Sigmoid colon (tissue), 7 donors: ENCODE measurements around the gene PXN. TPM values are rescaled to one million over a fixed set of nuclear protein-coding genes. Genes with fewer than 3 reads are reported as not detected.

Experiments used
- DNase-seq: peaks from one replicate; pipeline ENCODE4 v3.0.0-alpha.2; 2019
- H3K27ac ChIP-seq, 4 donors: fragments of 200-600 bp; sonication (generic); one replicate each; pipeline ENCODE4 v1.5.1; 2016 to 2019; ENCODE audit warnings: mild to moderate bottlenecking in 1 of 4
- H3K27me3 ChIP-seq, 3 donors: fragments of 200-600 bp; sonication (generic); one replicate each; pipeline ENCODE4 v1.5.1; 2019; ENCODE audit warnings: mild to moderate bottlenecking in 1 of 3
- H3K36me3 ChIP-seq, 4 donors: fragments of 200-600 bp; sonication (generic); one replicate each; pipeline ENCODE4 v1.5.1; 2016 to 2019
- H3K4me1 ChIP-seq, 4 donors: fragments of 200-600 bp; sonication (generic); one replicate each; pipeline ENCODE4 v1.5.1; 2017 to 2019
- H3K4me3 ChIP-seq, 4 donors: fragments of 200-600 bp; sonication (generic); one replicate each; pipeline ENCODE4 v1.5.1; 2017 to 2019; ENCODE audit warnings: mild to moderate bottlenecking in 2 of 4, moderate library complexity in 1 of 4
- H3K9me3 ChIP-seq, 4 donors: fragments of 200-600 bp in 3 of 4; sonication (generic) in 3 of 4; one replicate each; pipeline versions ENCODE4 v1.5.1 to v1.6.1; 2013 to 2019
- EP300 ChIP-seq, 4 donors: sonication (generic); formaldehyde crosslinking; IDR thresholded peaks; one replicate each; pipeline ENCODE4 v1.6.1; 2017; ENCODE audit warnings: antibody characterized with exemption in 4 of 4
- POLR2A ChIP-seq, 2 donors: fragments of 450-650 bp; IDR thresholded peaks; one replicate each; pipeline ENCODE4 v1.6.1; 2016; ENCODE audit warnings: antibody characterized with exemption in 2 of 2, mild to moderate bottlenecking in 2 of 2, moderate library complexity in 2 of 2
- POLR2AphosphoS5 ChIP-seq, 4 donors: sonication (generic); formaldehyde crosslinking; IDR thresholded peaks; one replicate each; pipeline ENCODE4 v1.6.1; 2017; ENCODE audit warnings: antibody characterized with exemption in 4 of 4
- WGBS, 2 donors: extraction: QIAGEN DNeasy Blood & Tissue Kit; methylation state at CpG; one replicate each; pipeline ENCODE4 v1.1.7; 2013; 5-methylcytosine and 5-hydroxymethylcytosine counted together
- intact Hi-C: fragments of 100-400 bp; cut with DNase I; formaldehyde crosslinking; loops from one replicate; pipeline ENCODE4 v1.15.1; 2023
- polyA plus RNA-seq, 3 donors: library from polyadenylated mRNA; stranded (reverse); fragments of 200-250 nt; gene quantifications; one replicate each; pipeline ENCODE4 v1.2.3, GENCODE V29; 2013
- total RNA-seq, 4 donors: library from RNA; depleted of rRNA; stranded (reverse); fragments of >200 nt; gene quantifications; one replicate each; pipeline ENCODE4 v1.1.0, GENCODE V29; 2016
- TF ChIP-seq, protein P1 (sequence below), 4 experiments: fragments of 450-650 bp in 3 of 4; fragments of 200-600 bp in 1 of 4; IDR thresholded peaks; one replicate each; pipeline ENCODE4 v1.5.1; 2016 to 2019; ENCODE audit warnings: antibody characterized with exemption in 4 of 4, mild to moderate bottlenecking in 3 of 4, moderate library complexity in 2 of 4
- donor health status: healthy with polysubstance abuse.
- donor health status: Bipolar disorder and iron deficiency.
- donor health status: healthy.

PXN gene
- total and polyA plus RNA-seq, 7 donors: 41.0 to 127 (median 79.3) TPM

DNA sequence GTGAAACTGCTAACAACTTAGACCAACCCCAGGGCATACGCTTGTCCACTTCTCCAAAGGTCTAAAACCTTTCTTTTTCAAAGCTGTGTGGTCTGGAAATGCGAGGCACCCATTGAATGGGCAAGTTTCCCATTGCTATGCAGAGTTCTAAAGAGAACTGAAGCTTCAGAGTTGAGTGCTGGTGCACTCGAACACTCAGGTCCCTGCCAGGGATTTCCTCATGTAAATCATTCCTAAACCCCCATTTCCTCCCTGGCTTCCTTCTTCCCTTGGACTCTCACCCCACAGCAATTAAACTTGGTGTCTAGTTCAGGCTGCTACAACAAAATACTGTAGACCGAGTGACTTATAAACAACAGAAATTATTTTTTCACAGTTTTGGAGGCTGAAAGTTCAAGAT, 2.2 kb upstream of the PXN start:
- intact Hi-C loops: no loop called here
- Histone ChIP-seq H3K27ac (no peak overlapping the region), H3K36me3 (no peaks in the 10 kb centered on the region), H3K27me3 (no peaks in the 10 kb centered on the region), H3K9me3 (no peaks in the 10 kb centered on the region), H3K4me3 (no peak overlapping the region), H3K4me1 (peaks cover 0 to 24% (median 22%) of the 10 kb centered on the region in 4 donors)
- TF ChIP-seq, protein P1, sequence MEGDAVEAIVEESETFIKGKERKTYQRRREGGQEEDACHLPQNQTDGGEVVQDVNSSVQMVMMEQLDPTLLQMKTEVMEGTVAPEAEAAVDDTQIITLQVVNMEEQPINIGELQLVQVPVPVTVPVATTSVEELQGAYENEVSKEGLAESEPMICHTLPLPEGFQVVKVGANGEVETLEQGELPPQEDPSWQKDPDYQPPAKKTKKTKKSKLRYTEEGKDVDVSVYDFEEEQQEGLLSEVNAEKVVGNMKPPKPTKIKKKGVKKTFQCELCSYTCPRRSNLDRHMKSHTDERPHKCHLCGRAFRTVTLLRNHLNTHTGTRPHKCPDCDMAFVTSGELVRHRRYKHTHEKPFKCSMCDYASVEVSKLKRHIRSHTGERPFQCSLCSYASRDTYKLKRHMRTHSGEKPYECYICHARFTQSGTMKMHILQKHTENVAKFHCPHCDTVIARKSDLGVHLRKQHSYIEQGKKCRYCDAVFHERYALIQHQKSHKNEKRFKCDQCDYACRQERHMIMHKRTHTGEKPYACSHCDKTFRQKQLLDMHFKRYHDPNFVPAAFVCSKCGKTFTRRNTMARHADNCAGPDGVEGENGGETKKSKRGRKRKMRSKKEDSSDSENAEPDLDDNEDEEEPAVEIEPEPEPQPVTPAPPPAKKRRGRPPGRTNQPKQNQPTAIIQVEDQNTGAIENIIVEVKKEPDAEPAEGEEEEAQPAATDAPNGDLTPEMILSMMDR (IDR thresholded peaks at IDR 0.05): no peak
- no peak for TF ChIP-seq POLR2A (IDR thresholded peaks at IDR 0.05)
- no peak for TF ChIP-seq EP300 (IDR thresholded peaks at IDR 0.05)
- no peak for TF ChIP-seq POLR2AphosphoS5 (IDR thresholded peaks at IDR 0.05)
- DNase-seq: no peak
- WGBS, 2 donors: 25 to 41% methylated on average over 4 of the region's 4 CpGs

DNA sequence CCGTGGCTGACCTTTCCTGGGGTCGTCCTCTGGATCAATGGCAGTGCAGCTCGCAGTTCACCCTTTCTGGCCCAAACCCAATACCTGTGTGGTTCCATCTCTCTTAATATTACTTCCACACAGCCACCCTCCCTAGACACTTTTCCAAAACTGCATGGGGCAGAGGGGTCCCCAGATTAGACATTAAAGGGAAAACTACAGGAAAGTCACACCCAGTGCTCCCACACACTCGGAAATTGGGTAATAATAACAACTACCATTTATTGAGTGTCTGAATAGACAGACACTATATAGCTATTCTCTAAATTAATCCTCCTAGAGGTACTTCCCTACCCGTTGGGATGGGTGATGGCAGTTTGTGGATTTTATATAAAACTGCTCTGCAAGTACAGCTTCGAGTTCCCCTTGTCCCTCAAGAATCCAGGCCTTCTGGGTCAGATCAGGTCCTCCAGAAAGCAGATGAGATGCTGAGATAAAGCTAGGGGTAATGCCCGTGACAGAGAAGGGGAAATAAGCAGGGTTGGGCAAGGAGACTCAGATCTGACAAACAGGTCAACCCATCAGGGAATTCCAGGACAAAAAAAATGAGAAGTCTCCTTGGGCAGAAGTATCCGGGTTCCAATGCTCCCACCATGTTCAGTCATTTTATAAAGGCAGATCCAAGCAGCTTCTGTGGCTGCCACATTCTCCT, 795 bp upstream of the PXN start:
- DNase-seq: no peak
- Histone ChIP-seq H3K36me3 (no peaks in the 10 kb centered on the region), H3K4me3 (no peak overlapping the region), H3K27ac (peak overlapping the region in 1 of 4 donors; percentile 20), H3K27me3 (no peaks in the 10 kb centered on the region), H3K4me1 (peaks cover 0 to 38% (median 36%) of the 10 kb centered on the region in 4 donors), H3K9me3 (no peaks in the 10 kb centered on the region)
- TF ChIP-seq, protein P1 (IDR thresholded peaks at IDR 0.05): no peak
- no peak for TF ChIP-seq EP300 (IDR thresholded peaks at IDR 0.05)
- TF ChIP-seq POLR2AphosphoS5 (IDR thresholded peaks at IDR 0.05): no peak
- no peak for TF ChIP-seq POLR2A (IDR thresholded peaks at IDR 0.05)
- 36 to 48% methylated on average over 8 of the region's 8 CpGs for WGBS, 2 donors
- intact Hi-C loops: loop anchor here (1.0 kb wide), 1 partner anchor 38 kb away; no protein-coding TSS in a partner anchor

DNA sequence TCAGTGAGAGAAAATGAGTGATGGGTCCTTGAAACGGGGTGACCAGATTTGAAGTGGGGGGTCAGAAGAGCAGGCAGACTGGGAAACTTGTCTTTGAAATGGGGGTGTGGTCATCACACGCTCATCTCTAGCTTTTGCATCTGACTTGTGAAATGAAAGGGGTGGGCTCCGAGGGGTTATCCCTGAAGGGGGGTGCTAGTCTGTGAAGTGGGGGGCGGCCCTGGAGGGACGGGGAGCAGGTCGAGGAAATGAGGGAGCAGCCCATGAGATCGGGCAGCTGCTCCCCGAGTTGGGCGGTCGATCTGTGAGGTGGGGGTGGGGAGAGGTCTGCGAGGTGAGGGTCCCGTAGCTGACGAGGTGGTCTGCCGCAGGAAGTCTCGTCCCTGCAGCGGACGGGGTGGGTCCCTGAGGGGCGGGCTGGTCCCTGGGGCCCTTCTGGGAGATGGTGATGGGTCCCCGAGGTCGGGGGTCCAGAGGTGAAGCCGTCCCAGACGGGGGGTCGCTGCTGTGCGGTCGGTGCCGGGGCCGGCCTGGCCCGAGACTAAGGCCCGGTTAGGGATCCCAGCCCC, 542 bp downstream of the PXN start:
- Histone ChIP-seq H3K4me3 (peak overlapping the region; percentile 86 to 99 (median 91)), H3K27me3 (no peaks in the 10 kb centered on the region), H3K36me3 (no peaks in the 10 kb centered on the region), H3K27ac (peak overlapping the region; percentile 88 to 96 (median 95)), H3K9me3 (no peaks in the 10 kb centered on the region), H3K4me1 (peaks cover 0 to 52% (median 49%) of the 10 kb centered on the region in 4 donors)
- 3 to 6% methylated on average over 29 of the region's 29 CpGs for WGBS, 2 donors
- intact Hi-C loops: loop anchor here (2.0 kb wide), 2 partner anchors 26 to 64 kb away; partner anchors contain the start of genes RNU4-2 and RPLP0
- DNase-seq: peak; percentile 77
- TF ChIP-seq, protein P1 (IDR thresholded peaks at IDR 0.05): no peak
- TF ChIP-seq POLR2AphosphoS5 (IDR thresholded peaks at IDR 0.05): no peak
- no peak for TF ChIP-seq EP300 (IDR thresholded peaks at IDR 0.05)
- no peak for TF ChIP-seq POLR2A (IDR thresholded peaks at IDR 0.05)

DNA sequence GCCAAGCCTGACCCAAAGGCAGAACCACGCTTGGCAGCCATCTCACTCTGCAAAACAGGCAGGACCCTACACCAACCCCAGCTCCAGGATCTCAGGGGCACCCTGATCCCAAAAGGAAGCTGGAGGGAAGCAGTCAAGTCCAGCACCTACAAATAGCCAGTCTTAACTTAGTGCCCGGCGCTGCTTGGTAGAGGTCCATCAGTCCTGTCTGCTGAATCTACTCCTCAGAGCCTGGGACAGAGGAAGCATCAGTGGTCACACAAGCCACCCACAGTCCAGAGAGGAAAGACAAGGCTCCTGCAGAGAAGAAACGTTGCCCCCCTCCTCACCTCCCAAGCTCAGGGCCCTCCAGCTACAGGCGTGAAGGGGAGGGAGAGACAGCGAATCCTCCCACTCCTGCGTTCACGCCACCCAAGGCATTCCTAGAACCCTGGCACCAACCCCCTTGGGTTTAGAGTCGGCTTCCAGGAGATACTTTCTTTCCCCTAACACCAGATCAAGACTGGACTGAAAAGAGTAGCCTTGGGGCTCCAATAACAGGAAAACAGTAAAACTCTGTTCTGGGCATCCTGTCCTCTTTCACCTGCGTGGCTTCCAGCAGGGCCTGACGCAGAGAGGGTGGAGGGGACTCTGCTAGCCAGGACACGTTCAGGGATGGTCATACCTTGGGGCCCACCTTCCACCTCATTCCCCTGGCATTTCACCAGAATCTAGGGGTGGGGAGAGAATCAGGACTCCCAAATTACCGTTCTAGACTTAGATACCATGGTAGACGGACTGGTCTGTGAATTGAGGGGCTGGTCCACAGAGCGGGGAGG, 1.2 kb downstream of the PXN start:
- H3K27me3 ChIP-seq: no peaks in the 10 kb centered on the region
- peak in 1 of 4 donors; percentile 4 for TF ChIP-seq POLR2AphosphoS5 (IDR thresholded peaks at IDR 0.05)
- TF ChIP-seq, protein P1 (IDR thresholded peaks at IDR 0.05): no peak
- WGBS, 2 donors: 62 to 64% methylated on average over 15 of the region's 15 CpGs
- peak overlapping the region; percentile 88 to 96 (median 95) for H3K27ac ChIP-seq
- H3K4me1 ChIP-seq: peaks cover 0 to 58% (median 56%) of the 10 kb centered on the region in 4 donors
- DNase-seq: no peak
- H3K4me3 ChIP-seq: peak overlapping the region; percentile 86 to 99 (median 91)
- no peaks in the 10 kb centered on the region for H3K36me3 ChIP-seq
- intact Hi-C loops: loop anchor here (2.0 kb wide), 2 partner anchors 27 to 63 kb away; partner anchors contain the start of genes RNU4-2 and RPLP0
- no peaks in the 10 kb centered on the region for H3K9me3 ChIP-seq
